GM19035 (cell line): ENCODE results near the gene TMEM98.
"Not testable (repeated sequence)": the region's sequence is repeated elsewhere in the genome, so short reads cannot be mapped to it uniquely, and the experiment has no call there.

Experiments used
- ATAC-seq: cut with Tn5 transposase; IDR thresholded peaks from one replicate; pipeline ENCODE4 v1.9.1; 2021; ENCODE audit not compliant: unreplicated experiment

The TMEM98 gene

GRCh38 chr17:32927724-32928585 lies at the start of gene TMEM98:
Gene TMEM98, plus strand, starts transcription at chr17:32928153. Its CDS starts 3,376 bp downstream, at chr17:32931529.
- ATAC-seq, result no peak

GRCh38 chr17:32878211-32878610 lies 49.7 kb upstream of the TMEM98 start:
- ATAC-seq, result no peak

- ATAC-seq, result no peak
Measured at GRCh38 chr17:32879134-32879533, 48.8 kb upstream of the TMEM98 start.

- no peak for ATAC-seq
Measured at GRCh38 chr17:32880671-32881453, 47.1 kb upstream of the TMEM98 start.

- no peak for ATAC-seq
Measured at GRCh38 chr17:32882029-32882428, 45.9 kb upstream of the TMEM98 start.

GRCh38 chr17:32882734-32883133 lies 45.2 kb upstream of the TMEM98 start:
- ATAC-seq, result no peak

- ATAC-seq, result not testable (repeated sequence)
Measured at GRCh38 chr17:32886951-32887350, 41.0 kb upstream of the TMEM98 start.

GRCh38 chr17:32887410-32887809 lies 40.5 kb upstream of the TMEM98 start:
- not testable (repeated sequence) for ATAC-seq

GRCh38 chr17:32894245-32894644 lies 33.7 kb upstream of the TMEM98 start:
- no peak for ATAC-seq

- ATAC-seq, result no peak
Measured at GRCh38 chr17:32896647-32897258, 31.2 kb upstream of the TMEM98 start.

GRCh38 chr17:32899236-32900013 lies 28.5 kb upstream of the TMEM98 start:
- no peak for ATAC-seq

- ATAC-seq, result no peak
Measured at GRCh38 chr17:32901743-32902142, 26.2 kb upstream of the TMEM98 start.

- no peak for ATAC-seq
Measured at GRCh38 chr17:32903774-32904673, 23.9 kb upstream of the TMEM98 start.

GRCh38 chr17:32904891-32905290 lies 23.1 kb upstream of the TMEM98 start:
- ATAC-seq, result no peak

GRCh38 chr17:32907583-32907982 lies 20.4 kb upstream of the TMEM98 start:
- no peak for ATAC-seq

GRCh38 chr17:32909787-32910369 lies 18.1 kb upstream of the TMEM98 start:
- no peak for ATAC-seq

- ATAC-seq, result no peak
Measured at GRCh38 chr17:32910769-32911168, 17.2 kb upstream of the TMEM98 start.

GRCh38 chr17:32912218-32912897 lies 15.6 kb upstream of the TMEM98 start:
- no peak for ATAC-seq

GRCh38 chr17:32913593-32913992 lies 14.4 kb upstream of the TMEM98 start:
- ATAC-seq, result no peak
